Endothelial cell (in vitro differentiated cells): ENCODE results near the gene GALNT18. TPM values are rescaled to one million over a fixed set of nuclear protein-coding genes. Genes with fewer than 3 reads are reported as not detected.

ENCODE experiments used
- DNase-seq: peaks from one replicate; pipeline ENCODE4 v3.0.0; 2021; ENCODE audit warnings: low spot score
- H3K27ac Mint-ChIP-seq: one replicate; pipeline ENCODE4 v1.8.0; 2021; ENCODE audit warnings: mixed read lengths, inconsistent platforms; ENCODE audit not compliant: unreplicated experiment
- H3K27me3 Mint-ChIP-seq: one replicate; pipeline ENCODE4 v1.8.0; 2021; ENCODE audit warnings: mild to moderate bottlenecking, moderate library complexity, mixed read lengths, inconsistent platforms; ENCODE audit not compliant: unreplicated experiment
- H3K36me3 Mint-ChIP-seq: one replicate; pipeline ENCODE4 v1.8.0; 2021; ENCODE audit warnings: mild to moderate bottlenecking, low read depth, mixed read lengths, inconsistent platforms; ENCODE audit not compliant: unreplicated experiment
- H3K4me1 Mint-ChIP-seq: one replicate; pipeline ENCODE4 v1.8.0; 2021; ENCODE audit warnings: mild to moderate bottlenecking, mixed read lengths, inconsistent platforms; ENCODE audit not compliant: unreplicated experiment
- H3K4me3 Mint-ChIP-seq: one replicate; pipeline ENCODE4 v1.8.0; 2021; ENCODE audit warnings: mild to moderate bottlenecking, mixed read lengths, inconsistent platforms; ENCODE audit not compliant: unreplicated experiment
- H3K9me3 Mint-ChIP-seq: one replicate; pipeline ENCODE4 v1.8.0; 2021; ENCODE audit warnings: mixed read lengths, inconsistent platforms; ENCODE audit not compliant: unreplicated experiment
- total RNA-seq: library from RNA; stranded (reverse); fragmentation: NEBNext Ultra II Directional; extraction: Animal tissue kit (Norgen Biotek cat#: 25700); gene quantifications from one replicate; pipeline ENCODE4 v1.2.1, GENCODE V29; 2021; ENCODE audit not compliant: unreplicated experiment
- TF ChIP-seq, protein P1 (sequence below): fragments of 200-600 bp; sonication (generic); IDR thresholded peaks from one replicate; pipeline ENCODE4 v1.5.0; 2021; ENCODE audit warnings: antibody characterized with exemption; ENCODE audit not compliant: unreplicated experiment

Gene GALNT18
- total RNA-seq, 1 donor from 2014 or later, result 87.6 TPM

DNA sequence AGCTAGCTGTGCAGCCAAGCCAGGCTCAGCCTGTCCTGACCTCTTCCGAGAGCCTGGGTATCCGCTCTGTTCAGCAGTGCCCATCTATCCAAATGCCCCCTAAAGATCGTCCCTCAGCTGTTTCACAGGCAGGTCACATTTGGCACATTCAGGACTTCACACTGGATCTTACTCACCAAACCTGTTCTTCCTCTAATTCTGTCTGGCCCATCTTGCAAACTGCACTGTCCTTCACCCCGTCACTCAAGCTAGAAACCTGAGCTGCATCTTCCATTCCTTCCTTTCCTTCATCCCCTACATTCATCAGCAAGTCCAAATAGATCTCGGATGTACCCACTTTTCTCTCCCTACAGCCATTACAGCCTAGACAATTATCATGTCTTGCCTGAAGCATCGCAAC is 208.0 kb downstream of the GALNT18 start:
- no peak overlapping the region for H3K27ac Mint-ChIP-seq
- H3K9me3 Mint-ChIP-seq, result no peaks in the 10 kb centered on the region
- peaks cover 8% of the 10 kb centered on the region for H3K27me3 Mint-ChIP-seq
- peaks cover 29% of the 10 kb centered on the region for H3K36me3 Mint-ChIP-seq
- TF ChIP-seq, protein P1, sequence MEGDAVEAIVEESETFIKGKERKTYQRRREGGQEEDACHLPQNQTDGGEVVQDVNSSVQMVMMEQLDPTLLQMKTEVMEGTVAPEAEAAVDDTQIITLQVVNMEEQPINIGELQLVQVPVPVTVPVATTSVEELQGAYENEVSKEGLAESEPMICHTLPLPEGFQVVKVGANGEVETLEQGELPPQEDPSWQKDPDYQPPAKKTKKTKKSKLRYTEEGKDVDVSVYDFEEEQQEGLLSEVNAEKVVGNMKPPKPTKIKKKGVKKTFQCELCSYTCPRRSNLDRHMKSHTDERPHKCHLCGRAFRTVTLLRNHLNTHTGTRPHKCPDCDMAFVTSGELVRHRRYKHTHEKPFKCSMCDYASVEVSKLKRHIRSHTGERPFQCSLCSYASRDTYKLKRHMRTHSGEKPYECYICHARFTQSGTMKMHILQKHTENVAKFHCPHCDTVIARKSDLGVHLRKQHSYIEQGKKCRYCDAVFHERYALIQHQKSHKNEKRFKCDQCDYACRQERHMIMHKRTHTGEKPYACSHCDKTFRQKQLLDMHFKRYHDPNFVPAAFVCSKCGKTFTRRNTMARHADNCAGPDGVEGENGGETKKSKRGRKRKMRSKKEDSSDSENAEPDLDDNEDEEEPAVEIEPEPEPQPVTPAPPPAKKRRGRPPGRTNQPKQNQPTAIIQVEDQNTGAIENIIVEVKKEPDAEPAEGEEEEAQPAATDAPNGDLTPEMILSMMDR, result no peak
- DNase-seq, result no peak
- H3K4me1 Mint-ChIP-seq, result peaks cover 35% of the 10 kb centered on the region
- peak overlapping the region; percentile 68 for H3K4me3 Mint-ChIP-seq

DNA sequence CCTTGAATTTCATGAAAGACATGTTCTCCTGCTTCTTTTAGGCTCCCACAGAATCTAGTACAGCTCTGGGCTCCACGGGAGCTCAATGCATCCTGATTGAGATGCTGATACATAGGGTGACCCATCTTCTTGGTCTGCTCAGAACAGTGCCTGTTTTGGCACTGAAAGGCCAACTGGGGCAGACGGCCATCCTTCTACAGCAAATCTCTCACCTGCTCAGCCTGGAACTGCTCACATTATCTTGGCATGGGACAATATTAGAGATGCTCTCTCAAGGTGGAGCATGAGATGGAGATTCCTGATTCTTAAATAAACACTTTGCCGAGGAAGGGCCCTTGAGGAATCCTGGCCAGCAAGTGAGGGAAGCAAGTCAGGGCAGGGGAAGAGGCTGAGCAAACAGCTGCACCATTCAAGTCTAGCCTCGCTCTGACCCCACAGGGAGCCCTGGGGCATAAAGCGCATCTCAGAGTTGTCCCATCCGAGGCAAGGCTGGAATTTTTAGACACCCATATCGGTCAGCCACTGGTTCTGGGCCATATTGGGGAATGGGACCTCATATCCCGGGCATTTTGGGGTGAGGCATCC is 210.3 kb downstream of the GALNT18 start:
- H3K27ac Mint-ChIP-seq, result no peak overlapping the region
- no peak for DNase-seq
- H3K27me3 Mint-ChIP-seq, result peaks cover 8% of the 10 kb centered on the region
- H3K4me1 Mint-ChIP-seq, result peaks cover 19% of the 10 kb centered on the region
- H3K4me3 Mint-ChIP-seq, result no peak overlapping the region
- H3K9me3 Mint-ChIP-seq, result no peaks in the 10 kb centered on the region
- TF ChIP-seq, protein P1, result no peak
- H3K36me3 Mint-ChIP-seq, result peaks cover 29% of the 10 kb centered on the region

DNA sequence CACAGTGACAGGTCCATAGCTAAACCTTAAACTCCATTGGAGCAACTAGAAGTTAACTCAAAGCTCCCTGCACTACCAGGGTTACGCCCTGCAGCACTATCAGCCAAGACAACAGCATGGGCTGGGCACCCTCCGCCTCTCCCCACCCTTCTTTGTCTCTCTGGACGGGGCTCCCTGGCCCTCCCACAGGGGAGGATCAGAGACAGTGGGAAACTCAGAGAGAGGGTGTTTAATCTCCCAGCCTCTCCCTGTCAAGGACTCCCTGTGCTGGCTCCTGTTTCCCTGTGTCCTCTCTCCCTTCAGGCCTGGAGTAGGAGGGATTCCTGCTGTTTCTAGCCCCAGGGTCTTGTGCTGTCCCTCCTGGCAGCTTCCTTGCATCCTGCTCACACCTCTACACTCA is 211.9 kb downstream of the GALNT18 start:
- Mint-ChIP-seq H3K4me3 (no peak overlapping the region), H3K9me3 (no peaks in the 10 kb centered on the region), H3K27ac (peak overlapping the region; percentile 68), H3K27me3 (peaks cover 7% of the 10 kb centered on the region), H3K36me3 (peaks cover 23% of the 10 kb centered on the region), H3K4me1 (peaks cover 8% of the 10 kb centered on the region)
- no peak for DNase-seq
- TF ChIP-seq, protein P1, result no peak

DNA sequence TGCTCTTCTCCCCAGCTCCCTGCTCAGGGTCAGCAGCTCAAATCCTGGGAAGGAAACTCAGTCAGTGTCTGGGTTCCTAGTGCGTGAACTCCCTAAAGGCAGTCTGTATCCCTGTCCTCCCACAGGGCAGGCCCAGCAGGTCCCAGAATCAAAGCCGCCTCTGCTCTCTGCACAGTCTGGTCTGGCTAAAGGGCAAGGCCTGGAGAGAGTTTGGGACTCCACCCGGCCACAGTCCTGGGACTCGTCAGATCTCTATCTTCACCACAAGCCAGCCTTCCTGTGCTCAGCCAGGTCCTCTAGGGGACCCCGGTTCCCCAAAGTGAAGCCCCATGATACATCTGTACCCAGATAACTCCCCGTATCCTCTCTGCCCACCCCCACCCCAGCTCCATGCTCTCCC is 212.6 kb downstream of the GALNT18 start:
- H3K4me1 Mint-ChIP-seq, result peaks cover 8% of the 10 kb centered on the region
- no peak overlapping the region for H3K27ac Mint-ChIP-seq
- no peak for DNase-seq
- H3K4me3 Mint-ChIP-seq, result no peak overlapping the region
- TF ChIP-seq, protein P1, result no peak
- H3K36me3 Mint-ChIP-seq, result peaks cover 24% of the 10 kb centered on the region
- H3K27me3 Mint-ChIP-seq, result peaks cover 7% of the 10 kb centered on the region
- H3K9me3 Mint-ChIP-seq, result no peaks in the 10 kb centered on the region

DNA sequence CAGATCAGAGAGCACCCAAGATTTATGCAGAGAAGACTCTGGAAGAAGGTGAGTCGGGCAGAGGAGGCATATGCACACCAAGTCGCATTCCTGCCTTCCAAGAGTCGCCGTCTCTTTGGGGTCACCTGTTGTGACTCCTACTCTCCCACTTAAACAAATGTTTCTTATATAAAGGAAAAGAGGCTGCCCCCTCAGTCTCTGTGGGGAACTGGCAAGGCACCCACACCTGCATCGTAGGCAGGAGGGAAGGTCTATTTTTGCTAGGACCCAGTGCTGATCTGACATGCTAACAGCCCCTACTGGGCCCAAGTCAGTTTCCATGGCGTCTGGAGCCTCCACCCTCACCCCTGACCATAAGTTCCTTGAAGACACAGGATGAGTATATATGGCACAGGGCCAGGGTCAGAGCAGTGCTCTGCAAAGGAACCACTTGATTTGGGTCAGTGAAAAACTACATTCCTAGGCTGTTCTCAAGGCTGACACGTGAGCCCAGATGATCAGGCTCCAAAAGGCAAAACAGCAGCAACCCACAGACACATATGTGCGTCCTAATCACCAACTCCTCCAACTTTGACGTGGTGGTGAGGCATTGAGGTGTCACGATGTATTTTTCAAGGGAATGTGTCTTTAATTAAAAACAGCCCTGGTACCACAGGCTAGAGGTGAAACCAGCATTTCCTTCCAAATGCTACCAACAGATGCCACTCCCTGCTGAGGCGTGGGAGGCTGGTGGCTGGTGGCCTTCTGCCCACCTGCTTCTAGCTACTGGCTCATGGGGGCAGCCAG is 213.2 kb downstream of the GALNT18 start:
- peaks cover 4% of the 10 kb centered on the region for H3K27me3 Mint-ChIP-seq

More for the DNA sequence above, 213.2 kb downstream of the GALNT18 start:
- no peak for DNase-seq
- H3K36me3 Mint-ChIP-seq, result peaks cover 18% of the 10 kb centered on the region
- no peaks in the 10 kb centered on the region for H3K9me3 Mint-ChIP-seq
- TF ChIP-seq, protein P1, result no peak
- no peak overlapping the region for H3K27ac Mint-ChIP-seq
- no peak overlapping the region for H3K4me3 Mint-ChIP-seq
- peaks cover 3% of the 10 kb centered on the region for H3K4me1 Mint-ChIP-seq
